ENCODE results near the gene CDH22. TPM values are rescaled to one million over a fixed set of nuclear protein-coding genes. Genes with fewer than 3 reads are reported as not detected.

The CDH22 gene
- total RNA-seq, 1 donor from 2014 or later: not detected

DNA sequence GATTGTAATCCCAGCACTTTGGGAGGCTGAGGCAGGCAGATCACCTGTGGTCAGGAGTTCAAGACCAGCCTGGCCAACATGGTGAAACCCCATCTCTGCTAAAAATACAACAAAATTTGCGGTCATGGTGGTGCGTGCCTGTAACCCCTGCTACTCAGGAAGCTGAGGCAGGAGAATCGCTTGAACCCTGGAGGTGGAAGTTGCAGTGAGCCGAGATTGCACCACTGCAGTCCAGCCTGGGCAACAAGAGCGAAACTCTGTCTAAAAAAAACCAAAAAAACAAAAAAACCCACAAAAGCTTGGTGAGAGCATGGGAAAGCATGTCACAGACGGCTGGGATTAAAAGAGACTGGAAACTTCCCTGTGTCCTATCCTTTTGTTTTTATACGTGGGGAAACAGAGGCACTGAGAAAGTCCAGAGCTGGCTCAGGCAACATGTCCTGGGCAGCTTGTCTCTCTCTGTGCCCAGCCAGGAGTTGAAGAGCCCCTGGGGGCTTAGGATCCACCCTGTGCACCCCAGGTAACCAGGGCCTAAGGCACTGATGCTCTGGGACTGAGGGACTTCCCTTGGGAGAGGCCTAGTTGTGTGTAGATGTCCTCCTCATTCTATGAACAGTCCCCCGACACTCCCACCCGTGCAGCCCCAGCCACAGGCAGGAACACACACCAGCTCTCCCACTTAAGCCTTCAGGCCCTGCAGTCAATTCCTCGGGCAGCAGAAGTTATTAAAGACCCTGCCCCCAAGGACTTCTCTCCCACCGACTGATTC, 174.2 kb downstream of the CDH22 start:
- intact Hi-C loops (cut with DNase I): loop anchor here (2.0 kb wide), 1 partner anchor 41 kb away; no protein-coding TSS in a partner anchor
- TF ChIP-seq, protein P1, sequence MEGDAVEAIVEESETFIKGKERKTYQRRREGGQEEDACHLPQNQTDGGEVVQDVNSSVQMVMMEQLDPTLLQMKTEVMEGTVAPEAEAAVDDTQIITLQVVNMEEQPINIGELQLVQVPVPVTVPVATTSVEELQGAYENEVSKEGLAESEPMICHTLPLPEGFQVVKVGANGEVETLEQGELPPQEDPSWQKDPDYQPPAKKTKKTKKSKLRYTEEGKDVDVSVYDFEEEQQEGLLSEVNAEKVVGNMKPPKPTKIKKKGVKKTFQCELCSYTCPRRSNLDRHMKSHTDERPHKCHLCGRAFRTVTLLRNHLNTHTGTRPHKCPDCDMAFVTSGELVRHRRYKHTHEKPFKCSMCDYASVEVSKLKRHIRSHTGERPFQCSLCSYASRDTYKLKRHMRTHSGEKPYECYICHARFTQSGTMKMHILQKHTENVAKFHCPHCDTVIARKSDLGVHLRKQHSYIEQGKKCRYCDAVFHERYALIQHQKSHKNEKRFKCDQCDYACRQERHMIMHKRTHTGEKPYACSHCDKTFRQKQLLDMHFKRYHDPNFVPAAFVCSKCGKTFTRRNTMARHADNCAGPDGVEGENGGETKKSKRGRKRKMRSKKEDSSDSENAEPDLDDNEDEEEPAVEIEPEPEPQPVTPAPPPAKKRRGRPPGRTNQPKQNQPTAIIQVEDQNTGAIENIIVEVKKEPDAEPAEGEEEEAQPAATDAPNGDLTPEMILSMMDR (IDR thresholded peaks at IDR 0.05): no peak
- no peaks in the 10 kb centered on the region for H3K27me3 ChIP-seq

DNA sequence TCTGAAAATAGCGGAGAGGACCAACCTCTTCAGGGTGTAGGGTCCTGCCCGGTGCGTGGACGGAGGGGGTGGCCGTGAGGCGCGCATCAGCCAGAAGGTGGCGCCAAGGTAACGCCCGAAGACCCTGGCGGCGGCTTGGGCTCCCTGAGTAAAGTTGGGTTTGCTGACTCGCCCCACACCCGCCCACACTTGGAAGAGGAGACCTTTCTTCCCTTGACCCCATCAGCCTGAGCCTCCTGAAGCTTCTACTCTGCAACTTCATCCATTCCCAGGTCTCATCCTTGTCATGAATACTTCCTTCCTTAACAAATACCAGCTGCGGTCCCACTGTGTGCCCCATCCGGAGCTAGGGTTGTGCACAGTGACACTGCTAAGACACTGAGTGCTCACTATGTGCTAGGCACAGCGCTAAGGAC, 175.6 kb downstream of the CDH22 start:
- Histone ChIP-seq H3K27ac (no peak overlapping the region), H3K36me3 (peaks cover 0 to 2% of the 10 kb centered on the region in 2 donors), H3K9me3 (no peaks in the 10 kb centered on the region), H3K27me3 (no peaks in the 10 kb centered on the region), H3K4me1 (peaks cover 0 to 14% of the 10 kb centered on the region in 2 donors), H3K4me3 (no peak overlapping the region)
- TF ChIP-seq, protein P1 (IDR thresholded peaks at IDR 0.05): peak; percentile 70 to 72 (median 72)
- intact Hi-C loops (cut with DNase I): loop anchor here (2.0 kb wide), 1 partner anchor 42 kb away; no protein-coding TSS in a partner anchor
- DNase-seq (ENCODE audit: low spot score in 2 of 2): peak in 1 of 2 donors; percentile 77

More for the DNA sequence above, 174.2 kb downstream of the CDH22 start:
- Histone ChIP-seq H3K4me3 (no peak overlapping the region), H3K27ac (no peak overlapping the region), H3K36me3 (no peaks in the 10 kb centered on the region), H3K4me1 (peaks cover 0 to 14% of the 10 kb centered on the region in 2 donors), H3K9me3 (no peaks in the 10 kb centered on the region)
- no peak for DNase-seq (ENCODE audit: low spot score in 2 of 2)

DNA sequence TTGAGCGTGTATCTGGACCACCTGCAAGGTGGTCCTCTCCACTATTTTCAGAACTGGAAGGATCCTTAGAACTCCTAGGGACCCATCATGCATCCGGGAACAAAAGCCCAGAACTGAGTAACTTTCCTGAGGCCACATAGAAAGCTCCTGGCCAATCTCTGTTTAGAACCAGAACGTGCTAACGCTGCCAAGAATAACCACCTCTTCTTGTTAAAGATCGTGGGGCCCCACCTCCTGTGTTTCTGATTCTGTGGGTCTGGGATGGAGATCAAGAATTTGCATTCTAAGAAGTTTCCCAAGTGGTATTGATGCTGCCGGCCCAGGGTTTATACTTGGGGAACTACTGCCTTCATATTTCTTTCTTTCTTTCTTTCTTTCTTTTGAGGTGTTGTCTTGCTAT, 176.9 kb downstream of the CDH22 start:
- TF ChIP-seq, protein P1 (IDR thresholded peaks at IDR 0.05): no peak
- no peaks in the 10 kb centered on the region for H3K9me3 ChIP-seq
- DNase-seq (ENCODE audit: low spot score in 2 of 2): no peak
- H3K27me3 ChIP-seq: no peaks in the 10 kb centered on the region
- H3K4me3 ChIP-seq: no peak overlapping the region
- intact Hi-C loops (cut with DNase I): loop anchor here (2.0 kb wide), 1 partner anchor 217 kb away; no protein-coding TSS in a partner anchor
- peaks cover 2 to 3% of the 10 kb centered on the region in 2 donors for H3K36me3 ChIP-seq
- H3K27ac ChIP-seq: no peak overlapping the region
- peaks cover 0 to 14% of the 10 kb centered on the region in 2 donors for H3K4me1 ChIP-seq

DNA sequence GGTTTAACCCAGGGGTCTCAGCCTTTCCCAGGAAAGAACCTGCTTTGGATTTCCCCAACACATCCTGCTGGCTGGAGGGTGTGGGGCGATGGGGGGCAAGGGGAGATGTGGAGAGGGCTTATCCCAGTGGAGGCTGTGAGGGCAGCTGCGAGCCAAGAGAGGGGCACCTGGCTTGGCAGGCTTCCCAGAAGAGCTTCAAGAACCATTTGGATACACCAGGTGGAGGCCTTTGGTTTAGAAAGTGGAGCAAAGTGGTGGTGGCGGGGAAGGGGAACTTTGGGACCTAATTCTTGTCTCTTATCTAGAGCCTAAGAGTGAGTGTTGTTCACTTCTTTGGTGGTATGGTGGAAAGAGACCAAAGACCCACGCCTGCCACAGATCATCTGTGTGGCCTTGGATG, 177.8 kb downstream of the CDH22 start:
- TF ChIP-seq, protein P1 (IDR thresholded peaks at IDR 0.05): no peak
- Histone ChIP-seq H3K27ac (no peak overlapping the region), H3K4me1 (peaks cover 0 to 14% of the 10 kb centered on the region in 2 donors), H3K4me3 (no peak overlapping the region), H3K36me3 (peaks cover 2 to 10% of the 10 kb centered on the region in 2 donors), H3K27me3 (no peaks in the 10 kb centered on the region), H3K9me3 (no peaks in the 10 kb centered on the region)
- intact Hi-C loops (cut with DNase I): loop anchor here (2.0 kb wide), 1 partner anchor 218 kb away; no protein-coding TSS in a partner anchor
- no peak for DNase-seq (ENCODE audit: low spot score in 2 of 2)

DNA sequence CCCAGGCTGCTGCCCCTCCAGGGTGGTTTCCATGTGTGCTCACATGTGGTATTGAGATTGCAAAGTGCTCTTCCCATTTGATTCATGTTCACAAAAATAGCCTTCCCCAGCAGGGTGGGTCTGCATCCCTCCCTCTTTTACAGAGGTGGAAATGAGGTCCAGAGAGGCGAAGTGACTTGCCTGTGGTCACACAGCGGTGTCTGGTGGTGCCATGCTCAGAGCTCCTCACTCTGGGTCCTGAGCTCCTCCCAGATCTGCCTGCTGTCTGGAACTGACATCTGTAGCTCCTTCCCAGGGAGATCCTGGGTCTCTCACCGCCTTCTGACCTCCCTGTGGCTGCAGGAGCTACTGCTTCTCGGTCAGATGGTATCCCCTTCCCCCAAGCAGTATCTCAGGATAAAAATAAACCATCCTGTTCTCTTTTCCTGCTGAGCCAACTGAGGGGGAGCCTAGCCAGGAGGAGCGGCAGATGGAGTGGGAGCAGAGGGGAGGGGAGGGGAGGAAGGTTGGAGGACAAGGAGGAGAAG, 178.3 kb downstream of the CDH22 start:
- peaks cover 2 to 13% of the 10 kb centered on the region in 2 donors for H3K36me3 ChIP-seq
- no peak overlapping the region for H3K27ac ChIP-seq
- TF ChIP-seq, protein P1 (IDR thresholded peaks at IDR 0.05): no peak
- intact Hi-C loops (cut with DNase I): loop anchor here (2.0 kb wide), 1 partner anchor 219 kb away; no protein-coding TSS in a partner anchor
- no peaks in the 10 kb centered on the region for H3K9me3 ChIP-seq
- no peak for DNase-seq (ENCODE audit: low spot score in 2 of 2)
- H3K4me3 ChIP-seq: no peak overlapping the region
- H3K27me3 ChIP-seq: no peaks in the 10 kb centered on the region
- peaks cover 0 to 14% of the 10 kb centered on the region in 2 donors for H3K4me1 ChIP-seq

All from ascending aorta (tissue), 2 donors.